ENCODE results near the gene P2RY14.

Gene P2RY14

GRCh38 chr3:151182349-151183079 is 95.8 kb downstream of the P2RY14 start:
- DNase-seq (ENCODE audit: low spot score): no peak

DNA sequence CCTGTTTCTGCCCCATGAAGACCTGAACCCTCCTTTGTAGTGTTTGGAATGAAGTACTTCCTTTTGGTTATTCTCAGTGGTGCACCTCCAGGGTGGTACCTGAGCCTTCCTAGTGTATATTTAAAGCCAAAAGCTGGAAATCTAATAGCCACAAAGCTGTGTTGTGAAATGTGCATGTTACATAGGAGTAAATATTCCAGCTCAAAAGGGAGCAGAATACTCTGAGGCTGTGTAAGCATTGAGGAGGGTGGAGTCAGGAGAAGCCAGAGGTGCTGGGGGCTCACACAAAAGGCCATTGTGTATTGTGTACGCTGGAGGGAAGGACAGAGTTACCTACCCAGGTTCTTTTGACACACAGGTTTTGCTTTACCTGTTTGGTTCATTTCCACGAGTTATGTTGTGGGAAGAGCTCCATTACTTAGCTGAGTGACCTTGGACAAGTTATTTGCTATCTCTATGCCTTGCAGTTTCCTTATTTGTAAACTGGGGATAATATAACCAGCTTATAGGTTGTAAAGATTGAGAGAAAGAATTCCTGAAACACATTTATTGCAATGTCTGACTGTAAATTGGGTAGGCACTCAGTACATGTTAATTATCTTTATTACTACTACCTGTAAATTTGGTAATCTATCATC is 100.0 kb downstream of the P2RY14 start:
- no peak for DNase-seq (ENCODE audit: low spot score)

GRCh38 chr3:151175952-151176351 is 102.4 kb downstream of the P2RY14 start:
- DNase-seq (ENCODE audit: low spot score): no peak

- DNase-seq (ENCODE audit: low spot score): no peak
These were observed 104.0 kb downstream of the P2RY14 start for GRCh38 chr3:151174351-151174750.

DNA sequence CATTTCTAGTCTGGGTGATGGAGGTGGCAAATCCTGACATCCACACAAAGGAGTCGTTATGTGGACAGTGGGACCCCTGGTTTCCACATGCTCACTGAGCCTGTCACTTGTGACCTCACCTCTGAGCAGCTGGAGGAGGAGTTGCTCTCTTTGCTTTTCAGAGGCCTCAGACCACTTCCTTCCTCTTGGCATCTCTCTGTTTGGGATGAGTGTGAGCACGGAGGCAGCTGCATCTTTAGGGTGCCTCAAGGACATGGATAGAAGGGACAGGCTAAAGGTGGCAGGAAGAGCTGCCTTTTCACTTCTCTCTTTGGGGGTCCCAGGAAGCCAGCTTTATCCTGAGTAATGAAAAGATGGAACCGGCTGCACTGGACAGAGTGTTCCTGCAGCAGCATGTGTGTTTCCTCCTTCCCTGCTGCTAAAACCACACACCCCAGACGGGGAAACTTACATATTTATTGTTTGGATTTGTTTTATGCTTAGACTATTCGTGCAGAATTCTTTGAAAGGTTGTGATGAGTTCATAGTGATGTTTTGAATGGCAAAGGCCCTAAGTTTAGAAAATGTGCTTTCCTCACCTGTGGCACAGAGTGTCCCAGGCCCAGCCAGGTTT is 107.1 kb downstream of the P2RY14 start:
- DNase-seq (ENCODE audit: low spot score): no peak

DNA sequence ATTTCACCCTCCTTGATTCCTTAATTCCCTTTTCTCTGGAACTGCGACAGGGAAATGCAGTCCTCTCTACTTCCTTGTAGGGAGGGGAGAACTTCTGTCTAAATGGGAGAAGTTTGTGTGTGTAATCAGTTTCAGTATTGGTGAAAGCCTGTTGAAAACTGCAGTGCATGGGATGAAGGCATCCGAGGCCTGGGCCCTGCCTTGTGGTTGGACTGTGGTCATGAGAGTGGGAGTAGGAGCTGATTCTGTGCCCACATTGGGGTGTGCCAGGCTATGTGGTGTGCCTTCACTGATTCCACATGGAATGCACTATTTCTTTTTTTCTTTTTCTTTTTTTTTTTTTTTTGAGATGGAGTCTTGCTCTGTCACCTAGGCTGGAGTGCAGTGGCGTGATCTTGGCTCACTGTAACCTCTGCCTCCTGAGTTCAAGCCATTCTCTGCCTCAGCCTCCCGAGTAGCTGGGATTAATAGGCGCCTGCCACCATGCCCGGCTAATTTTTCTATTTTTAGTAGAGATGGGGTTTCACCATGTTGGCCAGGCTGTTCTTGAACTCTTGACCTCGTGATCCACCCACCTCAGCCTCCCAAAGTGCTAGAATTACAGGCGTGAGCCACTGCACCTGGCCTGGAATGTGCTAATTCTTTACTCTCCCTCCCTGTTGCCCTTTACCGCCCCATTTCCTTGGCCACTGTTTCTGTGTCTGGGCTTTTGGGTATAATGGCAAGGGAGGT is 108.2 kb downstream of the P2RY14 start:
- peak; percentile 35 for DNase-seq (ENCODE audit: low spot score)

GRCh38 chr3:151169262-151169947 is 108.9 kb downstream of the P2RY14 start:
- DNase-seq (ENCODE audit: low spot score): no peak

DNA sequence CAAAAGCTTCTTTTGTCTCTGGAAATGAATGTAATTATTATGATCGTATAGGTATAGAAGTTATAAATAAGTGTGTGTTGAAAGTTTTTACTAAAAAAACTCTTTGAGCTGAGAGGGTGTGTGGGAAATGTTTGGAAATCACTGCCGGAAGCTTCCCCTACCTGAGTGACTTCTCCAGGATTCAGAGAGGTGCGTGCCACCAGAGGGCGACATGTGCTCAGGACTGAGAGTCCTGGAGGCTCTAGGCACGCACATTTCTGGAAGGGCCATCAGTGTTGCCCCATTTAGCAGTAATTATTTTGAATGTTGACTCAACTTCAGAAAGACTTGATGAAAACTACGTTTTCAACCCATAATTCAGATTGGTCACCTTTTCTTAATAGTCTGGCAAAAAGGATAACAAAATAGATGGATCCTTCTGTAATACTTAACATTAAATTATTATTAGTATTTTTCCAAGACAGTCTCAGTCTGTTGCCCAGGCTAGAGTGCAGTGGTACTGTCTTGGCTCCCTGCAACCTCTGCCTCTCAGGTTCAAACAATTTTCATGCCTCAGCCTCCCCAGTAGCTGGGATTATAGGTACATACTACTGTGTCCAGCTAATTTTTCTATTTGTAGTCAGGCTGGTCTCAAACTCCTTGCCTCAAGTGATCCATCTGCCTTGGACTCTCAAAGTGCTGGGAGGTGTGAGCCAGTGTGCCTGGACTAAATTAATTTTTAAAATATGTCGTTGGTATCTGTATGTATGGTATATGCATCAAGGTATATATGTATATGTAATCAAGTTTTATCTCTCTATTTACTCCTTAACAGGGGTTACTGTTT is 109.9 kb downstream of the P2RY14 start:
- DNase-seq (ENCODE audit: low spot score): peak; percentile 67

- DNase-seq (ENCODE audit: low spot score): no peak
These were observed 112.2 kb downstream of the P2RY14 start for GRCh38 chr3:151166161-151166560.

DNA sequence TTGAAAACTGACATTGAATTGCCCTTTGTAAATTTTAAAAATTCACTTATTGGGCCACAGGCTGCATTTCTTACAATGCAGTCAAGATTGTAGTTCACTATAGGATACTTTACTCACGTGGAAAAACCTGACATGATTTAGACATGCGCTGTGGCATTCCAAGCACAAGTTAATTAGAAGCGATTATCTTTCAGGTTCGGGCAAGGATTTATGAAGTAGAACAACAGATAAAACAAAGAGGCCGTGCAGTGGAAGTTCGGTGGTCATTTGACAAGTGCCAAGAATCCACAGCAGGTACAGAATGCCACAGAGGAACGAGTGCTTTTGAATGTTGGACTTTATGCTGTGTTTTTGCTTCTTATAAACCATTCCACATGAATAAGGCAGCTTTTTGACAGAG is 113.1 kb downstream of the P2RY14 start:
- DNase-seq (ENCODE audit: low spot score): no peak
